ENCODE results near the gene OR2L8.

DNA sequence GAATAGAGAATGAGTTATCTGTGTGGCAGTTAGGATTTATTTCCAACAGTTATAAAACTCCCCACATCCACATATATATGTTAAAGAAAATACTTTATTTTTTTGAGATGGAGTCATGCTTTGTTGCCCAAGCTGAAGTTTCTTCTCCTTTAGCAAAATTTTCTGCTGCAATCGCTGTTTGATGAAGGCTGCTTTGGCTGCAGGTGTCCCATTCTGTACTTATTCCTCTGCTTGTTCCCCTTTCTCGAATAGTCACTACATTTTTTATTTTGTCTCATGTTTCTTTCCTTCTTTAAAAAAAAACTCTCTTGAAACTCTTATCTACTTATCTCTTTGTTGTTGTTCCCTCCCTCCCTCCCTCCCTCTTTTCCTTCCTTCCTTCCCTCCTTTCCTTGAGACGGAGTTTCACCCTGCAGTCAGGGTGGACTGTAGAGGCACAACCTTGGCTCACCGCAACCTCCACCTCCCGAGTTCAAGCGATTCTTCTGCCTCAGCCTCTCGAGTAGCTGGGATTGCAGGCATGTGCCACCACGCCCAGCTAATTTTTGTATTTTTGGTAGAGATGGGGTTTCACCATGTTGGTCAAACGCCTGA is 42.7 kb upstream of the OR2L8 start:
- TF ChIP-seq POLR2A (IDR thresholded peaks at IDR 0.05; ENCODE audit: low read length), result no peak
- TF ChIP-seq GATA1 (IDR thresholded peaks at IDR 0.05; ENCODE audit: low read depth, low read length), result no peak

Measured in erythroblast (primary cell).